ENCODE measurements around the gene NR2C2AP. TPM values are rescaled to one million over a fixed set of nuclear protein-coding genes. Genes with fewer than 3 reads are reported as not detected.

NR2C2AP gene
- total RNA-seq, 1 experiment from 2014 or later: 31.7 TPM

GRCh38 chr19:19181488-19181998 lies 21.7 kb downstream of the NR2C2AP start:
- no peak overlapping the region for H3T11ph ChIP-seq (ENCODE audit: low read length)
- H3K4me2 ChIP-seq (ENCODE audit: insufficient read depth, insufficient read length, low read length): no peak overlapping the region
- H4K8ac ChIP-seq (replicated peaks; ENCODE audit: insufficient read length, low read depth, low read length): no peak overlapping the region
- Mint-ChIP-seq H3K36me3 (ENCODE audit: insufficient read depth in 1 of 3, low read depth in 3 of 3) (peaks cover 13 to 23% (median 21%) of the 10 kb centered on the region in 3 experiments), H3K27me3 (ENCODE audit: low read depth) (no peaks in the 10 kb centered on the region), H3K4me3 (no peak overlapping the region), H3K27ac (no peak overlapping the region), H3K4me1 (peaks cover 0 to 3% of the 10 kb centered on the region in 2 experiments; a peak in 2 of 4 replicates), H3K9me3 (no peaks in the 10 kb centered on the region)
- H3K23ac ChIP-seq (ENCODE audit: insufficient read length, low read depth, low read length): no peak overlapping the region
- no peak overlapping the region for H2BK20ac ChIP-seq (ENCODE audit: low read depth, low read length, poor library complexity, severe bottlenecking)
- no peak overlapping the region for H3K56ac ChIP-seq (ENCODE audit: insufficient read length, low read depth, low read length)
- no peak overlapping the region for H2BK5ac ChIP-seq (ENCODE audit: insufficient read length, low read length)
- H3K4me1 ChIP-seq (ENCODE audit: insufficient read depth, low read length): no peaks in the 10 kb centered on the region
- H3K27me3 ChIP-seq (ENCODE audit: insufficient read depth, low read length): no peaks in the 10 kb centered on the region
- H2BK120ac ChIP-seq (ENCODE audit: low read depth, low read length, poor library complexity, severe bottlenecking): no peak overlapping the region
- H4K91ac ChIP-seq (ENCODE audit: insufficient read length, low read depth, low read length): no peak overlapping the region
- H3K4ac ChIP-seq (ENCODE audit: low read depth, low read length): no peak overlapping the region
- H4K20me1 ChIP-seq (ENCODE audit: control insufficient read depth, insufficient read depth, insufficient read length): no peaks in the 10 kb centered on the region
- no peak overlapping the region for H2BK12ac ChIP-seq (ENCODE audit: insufficient read length, low read depth, low read length)
- no peaks in the 10 kb centered on the region for H3K79me1 ChIP-seq (ENCODE audit: insufficient read depth, low read depth, low read length, poor library complexity, severe bottlenecking)
- no peak for DNase-seq
- no peaks in the 10 kb centered on the region for H3K9me3 ChIP-seq (ENCODE audit: control insufficient read depth, low read depth, low read length)
- no CpG with 5 or more reads among the region's 9 CpGs for WGBS (ENCODE audit: extremely low coverage, insufficient read length, low lambda C conversion rate)
- no peak for TF ChIP-seq CTCF (conservative IDR thresholded peaks at IDR 0.05)
- no peak overlapping the region for H3K9ac ChIP-seq (ENCODE audit: extremely low read depth, insufficient read length, low read length)
- no peak overlapping the region for H2AFZ ChIP-seq (ENCODE audit: low read length)
- H2AK5ac ChIP-seq (ENCODE audit: insufficient read length, low read length): no peak overlapping the region
- H3K23me2 ChIP-seq (ENCODE audit: insufficient read length, low read depth, low read length, poor library complexity, severe bottlenecking): no peaks in the 10 kb centered on the region
- no peak overlapping the region for H3K27ac ChIP-seq (ENCODE audit: insufficient read length, low read depth, low read length)
- no peak overlapping the region for H3K14ac ChIP-seq (ENCODE audit: insufficient read depth, low read length)
- no peak overlapping the region for H4K5ac ChIP-seq (ENCODE audit: insufficient read length, low read depth, low read length)
- no peak overlapping the region for H2BK15ac ChIP-seq (ENCODE audit: low read depth, low read length)
- no peaks in the 10 kb centered on the region for H3K79me2 ChIP-seq (ENCODE audit: insufficient read depth, low read length)
- no peak overlapping the region for H3K18ac ChIP-seq (ENCODE audit: insufficient read length, low read depth, low read length)
